SW480 (cell line): ENCODE data around the gene SKIL.
"Not testable (repeated sequence)": the region's sequence is repeated elsewhere in the genome, so short reads cannot be mapped to it uniquely, and the experiment has no call there.

Experiments used
- DNase-seq: peaks from one replicate; pipeline ENCODE4 v3.0.0-alpha.2; 2016; ENCODE audit warnings: low spot score

Gene SKIL, protein sequence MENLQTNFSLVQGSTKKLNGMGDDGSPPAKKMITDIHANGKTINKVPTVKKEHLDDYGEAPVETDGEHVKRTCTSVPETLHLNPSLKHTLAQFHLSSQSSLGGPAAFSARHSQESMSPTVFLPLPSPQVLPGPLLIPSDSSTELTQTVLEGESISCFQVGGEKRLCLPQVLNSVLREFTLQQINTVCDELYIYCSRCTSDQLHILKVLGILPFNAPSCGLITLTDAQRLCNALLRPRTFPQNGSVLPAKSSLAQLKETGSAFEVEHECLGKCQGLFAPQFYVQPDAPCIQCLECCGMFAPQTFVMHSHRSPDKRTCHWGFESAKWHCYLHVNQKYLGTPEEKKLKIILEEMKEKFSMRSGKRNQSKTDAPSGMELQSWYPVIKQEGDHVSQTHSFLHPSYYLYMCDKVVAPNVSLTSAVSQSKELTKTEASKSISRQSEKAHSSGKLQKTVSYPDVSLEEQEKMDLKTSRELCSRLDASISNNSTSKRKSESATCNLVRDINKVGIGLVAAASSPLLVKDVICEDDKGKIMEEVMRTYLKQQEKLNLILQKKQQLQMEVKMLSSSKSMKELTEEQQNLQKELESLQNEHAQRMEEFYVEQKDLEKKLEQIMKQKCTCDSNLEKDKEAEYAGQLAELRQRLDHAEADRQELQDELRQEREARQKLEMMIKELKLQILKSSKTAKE

DNA sequence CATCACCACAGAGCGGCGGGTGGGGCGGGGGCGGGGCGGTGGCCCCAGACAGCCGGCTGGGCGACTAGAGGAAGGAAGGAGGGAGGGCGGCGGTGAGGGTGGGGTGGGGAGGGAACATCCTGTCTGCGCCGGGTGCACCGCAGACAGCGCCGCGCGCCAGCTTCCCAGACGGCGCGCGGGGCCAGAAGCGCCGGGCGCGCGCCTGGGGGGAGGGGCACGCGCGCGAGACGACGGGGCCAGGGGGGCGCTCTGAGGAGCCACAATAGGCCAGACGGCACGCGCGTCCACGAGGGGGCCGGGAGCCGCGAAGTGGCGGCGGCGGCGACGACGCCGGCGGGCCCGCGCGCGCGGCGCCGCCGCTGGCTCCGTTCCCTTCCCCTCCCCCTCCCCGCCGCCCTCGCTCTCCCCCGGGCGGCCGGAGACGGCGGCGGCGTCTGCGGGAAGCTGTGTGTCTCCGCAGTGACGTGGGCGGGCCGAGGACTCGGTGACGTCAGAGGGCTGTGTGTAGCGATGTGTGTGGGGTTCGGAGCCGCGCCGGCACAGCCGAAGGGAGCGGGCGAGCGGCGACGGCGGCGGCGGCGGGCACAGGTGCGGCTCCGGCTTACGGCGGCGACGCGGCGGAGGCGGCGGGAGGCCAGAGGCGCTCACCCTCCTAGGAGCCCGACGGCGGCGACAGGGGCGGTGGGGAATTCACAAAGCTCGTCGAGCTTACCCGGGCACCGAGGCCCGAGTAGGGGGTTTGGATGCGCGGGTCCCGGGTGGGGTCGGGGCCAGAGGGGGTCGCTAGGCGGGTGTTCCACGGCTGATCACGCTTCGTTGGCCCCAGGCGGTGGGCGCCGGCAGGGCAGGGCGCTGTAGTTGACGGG, at the start of gene SKIL:
SKIL (plus strand) TSS at position 540 of the 866 bp plus-strand sequence. CDS start 2,617 bp downstream, outside the sequence.
- DNase-seq: peak; percentile 97

DNA sequence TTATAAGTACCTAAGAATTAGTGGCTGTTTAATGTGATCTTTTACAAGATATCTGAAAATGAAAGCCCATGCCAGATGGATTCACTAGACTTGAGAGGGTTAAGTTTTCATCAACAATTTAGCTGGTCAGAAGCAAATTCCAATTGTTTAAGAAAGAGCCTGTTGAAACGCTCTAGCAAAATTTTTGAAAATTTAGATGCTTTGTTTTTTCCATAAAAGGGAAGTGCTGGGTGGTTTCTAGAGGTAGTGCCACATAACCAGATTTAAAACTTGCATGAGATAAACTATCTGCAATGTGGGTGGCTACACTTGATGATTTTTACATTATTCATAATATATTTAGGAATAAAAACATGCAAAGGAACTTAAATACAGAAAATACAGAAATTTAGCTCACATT, 48.5 kb upstream of the SKIL start:
- no peak for DNase-seq

DNA sequence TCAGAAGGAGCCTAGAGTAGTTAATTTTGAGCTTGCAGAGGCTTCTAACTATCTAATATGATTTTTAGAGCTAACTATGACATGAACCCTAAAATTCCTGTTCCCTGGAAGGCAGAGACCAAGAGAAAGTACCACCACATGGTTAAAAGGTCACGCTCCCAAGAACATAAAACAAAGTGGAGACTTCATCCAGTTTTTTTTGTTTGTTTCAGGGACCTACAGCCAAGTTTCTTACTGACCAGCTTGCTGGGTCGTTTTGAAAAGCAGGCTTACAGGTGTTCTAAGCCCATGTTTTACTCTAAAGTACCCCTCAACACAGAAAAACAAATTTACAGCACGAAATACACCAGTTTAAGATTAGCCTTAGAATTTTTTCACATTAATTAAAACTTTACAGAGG, 39.6 kb upstream of the SKIL start:
- DNase-seq: no peak

DNA sequence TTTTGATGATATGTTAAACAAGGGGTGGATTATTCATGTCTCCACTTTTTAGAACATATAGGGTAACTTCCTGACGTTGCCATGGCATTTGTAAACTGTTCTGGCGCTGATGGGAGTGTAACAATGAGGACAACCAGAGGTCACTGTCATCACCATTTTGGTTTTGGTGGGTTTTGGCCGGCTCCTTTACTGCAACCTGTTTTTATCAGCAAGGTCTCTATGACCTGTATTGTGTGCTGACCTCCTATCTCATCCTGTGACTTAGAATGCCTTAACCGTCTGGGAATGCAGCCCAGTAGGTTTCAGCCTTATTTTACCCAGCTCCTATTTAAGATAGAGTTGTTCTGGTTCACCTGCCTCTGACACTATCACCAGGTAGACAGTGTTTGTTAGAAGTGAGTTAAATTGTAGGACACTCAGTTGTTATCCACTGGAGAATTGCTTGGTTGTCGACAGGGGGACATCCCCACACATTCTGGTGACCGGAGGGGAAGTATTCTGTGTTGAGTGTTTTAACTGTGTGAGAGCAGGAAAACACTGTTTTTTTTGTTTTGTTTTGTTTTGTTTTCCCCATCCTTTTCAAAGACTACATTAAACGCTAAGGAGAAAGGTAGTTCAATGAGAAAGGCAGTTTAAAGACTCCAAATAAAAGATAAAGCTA, 36.9 kb upstream of the SKIL start:
- no peak for DNase-seq

DNA sequence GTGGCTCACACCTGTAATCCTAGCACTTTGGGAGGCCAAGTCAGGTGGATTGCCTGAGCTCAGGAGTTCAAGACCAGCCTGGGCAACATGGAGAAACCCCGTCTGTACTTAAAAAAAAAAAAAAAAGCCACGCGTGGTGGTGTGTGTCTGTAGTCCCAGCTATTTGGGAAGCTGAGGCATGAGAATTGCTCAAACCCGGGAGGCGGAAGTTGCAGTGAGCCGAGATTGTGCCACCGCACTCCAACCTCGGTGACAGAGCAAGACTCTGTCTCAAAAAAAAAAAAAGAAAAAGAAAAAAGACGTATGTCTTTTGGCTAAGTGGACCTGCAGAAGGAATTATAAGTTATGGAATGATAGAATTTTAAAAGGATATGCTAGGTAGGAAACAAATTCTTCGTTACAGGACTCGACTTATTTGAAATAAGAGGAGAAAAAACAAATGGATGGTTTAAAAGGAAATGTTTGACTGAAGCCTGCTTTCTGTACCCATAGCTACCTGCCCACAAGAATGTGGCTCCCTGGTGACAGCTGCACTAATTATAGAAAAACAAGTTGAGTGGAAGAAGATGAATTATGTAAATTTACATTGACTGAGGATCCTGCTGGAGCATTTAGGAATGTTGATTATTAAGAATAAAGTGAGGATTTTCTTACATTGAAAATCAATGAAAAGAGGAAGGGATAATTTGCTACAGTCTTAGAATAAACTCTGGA, 36.0 kb upstream of the SKIL start:
- DNase-seq: peak; percentile 64

DNA sequence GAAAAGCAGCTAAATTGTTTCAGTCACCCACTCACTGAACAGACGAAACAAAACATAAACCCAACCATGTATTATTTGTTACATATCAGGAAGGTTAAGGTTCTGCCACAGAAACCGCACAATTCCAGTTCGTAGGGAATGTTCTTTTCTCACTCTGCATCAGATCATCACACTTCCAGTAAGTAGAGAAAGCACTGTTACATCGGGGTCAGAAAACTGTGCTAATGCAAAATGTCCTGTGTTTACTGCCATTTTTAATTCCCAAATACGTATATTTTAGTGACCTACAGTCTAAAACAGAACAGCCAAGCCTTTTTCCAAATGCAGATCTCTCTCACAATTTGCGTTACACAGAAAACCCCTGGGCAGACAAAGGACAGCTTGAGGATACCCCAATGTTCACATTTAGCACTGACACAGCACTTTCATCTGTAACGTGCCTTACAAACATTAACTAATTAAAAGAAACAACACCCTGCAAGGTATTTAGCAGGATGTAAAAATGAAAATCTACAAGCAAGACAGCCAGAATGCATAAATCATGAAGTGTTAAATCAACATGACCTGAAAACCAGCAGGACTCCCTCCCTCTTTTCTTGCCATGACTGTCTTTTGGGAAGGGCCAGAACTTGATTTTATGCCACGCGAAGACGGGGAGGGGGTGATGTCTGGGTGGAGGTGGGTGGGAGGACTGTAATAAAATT, 34.8 kb upstream of the SKIL start:
- DNase-seq: peak; percentile 27

DNA sequence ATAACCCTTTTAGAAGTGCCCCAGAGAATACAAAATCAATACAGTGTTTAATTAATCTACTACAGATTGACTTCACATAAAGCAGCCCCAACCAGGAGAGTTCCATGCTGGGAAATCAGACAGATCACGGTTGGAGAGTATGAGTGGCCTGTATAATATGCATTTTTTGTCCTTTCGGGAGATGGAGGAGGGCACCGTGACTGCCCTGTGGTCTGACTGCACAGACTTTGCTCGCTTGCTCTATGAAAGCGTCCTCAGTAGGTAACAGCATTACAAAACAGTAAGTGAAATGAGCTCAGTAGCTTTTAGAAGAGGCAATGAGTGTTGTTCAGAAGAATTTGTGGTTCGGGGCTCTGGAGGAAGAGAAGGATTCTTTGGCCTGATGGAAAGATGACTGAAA, 34.2 kb upstream of the SKIL start:
- no peak for DNase-seq

DNA sequence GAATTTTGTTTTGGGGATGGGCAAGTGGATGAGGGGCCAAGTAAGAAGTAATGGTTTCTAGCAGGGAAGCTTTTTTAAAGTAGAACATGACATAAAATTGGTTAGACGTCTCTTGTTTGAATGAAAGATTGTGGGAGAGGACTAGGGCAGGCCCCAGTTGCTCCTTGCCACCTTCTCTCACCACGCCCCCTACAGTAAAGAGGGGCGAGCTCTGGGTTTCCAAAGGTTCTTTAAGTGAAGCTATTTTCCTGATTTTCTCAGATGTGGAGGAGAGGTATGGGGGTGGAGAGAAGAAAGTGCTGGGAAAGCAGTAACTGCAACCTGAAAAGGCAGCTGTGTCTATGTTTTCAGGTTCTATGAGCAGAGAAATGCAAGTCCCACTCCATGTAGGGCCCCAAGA, 32.6 kb upstream of the SKIL start:
- no peak for DNase-seq

DNA sequence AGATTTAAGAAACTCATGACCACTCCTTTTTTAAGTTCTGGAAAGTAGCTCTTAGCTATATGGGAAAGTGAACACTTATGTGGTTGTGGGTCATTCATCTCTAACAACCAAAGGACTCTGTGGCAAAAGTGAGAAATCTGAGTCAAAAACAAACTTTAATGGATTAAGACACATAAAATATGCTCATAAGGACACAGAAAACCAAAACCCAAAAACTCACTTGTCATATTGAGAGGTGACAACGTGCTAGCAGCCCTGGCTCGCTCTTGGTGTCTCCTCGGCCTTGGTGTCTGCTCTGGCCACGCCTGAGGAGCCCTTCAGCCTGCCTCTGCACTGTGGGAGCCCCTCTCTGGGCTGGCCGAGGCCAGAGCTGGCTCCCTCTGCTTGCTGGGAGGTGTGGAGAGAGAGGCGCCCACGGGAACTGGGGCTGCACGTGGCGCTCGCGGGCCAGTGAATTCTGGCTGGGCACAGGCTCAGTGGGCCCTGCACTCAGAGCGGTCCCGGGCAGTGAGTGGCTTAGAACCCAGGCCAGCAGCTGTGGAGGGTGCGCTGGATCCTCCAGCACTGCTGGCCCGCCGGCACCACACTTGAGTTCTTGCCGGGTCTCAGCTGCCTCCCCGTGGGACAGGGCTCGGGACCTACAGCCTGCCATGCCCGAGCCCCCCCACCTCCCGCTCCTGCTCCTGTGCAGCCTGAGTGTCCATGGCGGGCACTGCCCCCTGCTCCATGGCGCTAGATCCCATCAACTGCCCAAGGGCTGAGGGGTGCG, 30.3 kb upstream of the SKIL start:
- no peak for DNase-seq

DNA sequence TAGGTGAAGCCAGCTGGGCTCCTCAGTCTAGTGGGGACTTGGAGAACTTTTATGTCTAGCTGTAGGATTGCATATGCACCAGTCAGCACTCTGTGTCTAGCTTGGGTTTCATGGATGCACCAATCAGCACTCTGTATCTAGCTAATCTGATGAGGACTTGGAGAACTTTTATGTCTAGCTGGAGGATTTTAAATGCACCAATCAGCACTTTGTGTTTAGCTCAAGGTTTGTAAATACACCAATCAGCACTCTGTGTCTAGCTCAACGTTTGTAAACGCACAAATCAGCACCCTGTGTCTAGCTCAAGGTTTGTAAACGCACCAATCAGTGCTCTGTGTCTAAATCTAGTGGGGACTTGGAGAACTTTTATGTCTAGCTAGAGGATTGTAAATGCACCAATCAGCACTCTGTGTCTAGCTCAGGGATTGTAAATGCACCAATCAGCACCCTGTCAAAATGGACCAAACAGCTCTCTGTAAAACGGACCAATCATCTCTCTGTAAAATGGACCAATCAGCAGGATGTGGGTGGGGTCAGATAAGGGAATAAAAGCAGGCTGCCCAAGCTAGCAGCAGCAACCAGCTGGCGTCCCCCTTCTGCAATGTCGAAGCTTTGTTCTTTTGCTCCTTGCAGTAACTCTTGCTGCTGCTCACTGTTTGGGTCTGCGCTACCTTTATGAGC, 29.5 kb upstream of the SKIL start:
- not testable (repeated sequence) for DNase-seq

DNA sequence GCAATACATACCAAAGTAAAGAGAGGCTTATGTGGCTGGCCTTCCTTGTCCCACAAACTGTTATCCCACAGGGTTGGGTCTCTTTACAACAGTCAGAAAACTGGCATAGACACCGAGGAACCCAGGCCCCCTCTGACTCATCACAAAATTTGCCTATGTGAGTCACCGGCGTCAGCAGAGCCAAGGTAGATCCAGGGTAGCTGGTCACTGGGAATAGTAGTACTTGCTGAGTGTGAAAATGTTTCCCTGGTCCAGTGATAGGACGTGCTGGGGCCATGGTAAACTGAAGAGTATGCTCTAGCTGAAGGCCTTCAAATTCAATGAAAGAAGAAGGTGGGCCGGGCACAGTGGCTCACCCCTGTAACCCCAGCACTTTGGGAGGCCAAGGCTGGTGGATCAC, 27.1 kb upstream of the SKIL start:
- peak; percentile 82 for DNase-seq

DNA sequence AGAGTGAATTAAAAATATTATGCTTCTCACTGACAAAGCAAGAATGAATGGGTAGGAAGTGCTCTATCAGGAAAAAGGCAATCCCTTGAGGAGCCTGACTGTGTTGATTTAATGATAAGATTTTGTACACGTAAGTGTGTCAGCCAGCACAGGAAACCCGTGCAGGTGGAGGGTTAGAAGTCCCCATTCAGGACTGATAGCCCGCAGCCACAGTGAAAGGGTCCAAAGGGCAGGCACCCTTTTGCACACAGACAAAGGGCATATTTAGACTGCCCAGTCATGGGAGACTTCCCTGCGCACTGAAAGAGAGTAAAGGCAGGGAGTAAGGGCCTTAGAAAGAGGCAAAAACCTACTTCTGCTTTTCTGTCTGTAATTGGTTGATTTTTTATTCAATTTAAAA, 26.4 kb upstream of the SKIL start:
- peak; percentile 58 for DNase-seq

DNA sequence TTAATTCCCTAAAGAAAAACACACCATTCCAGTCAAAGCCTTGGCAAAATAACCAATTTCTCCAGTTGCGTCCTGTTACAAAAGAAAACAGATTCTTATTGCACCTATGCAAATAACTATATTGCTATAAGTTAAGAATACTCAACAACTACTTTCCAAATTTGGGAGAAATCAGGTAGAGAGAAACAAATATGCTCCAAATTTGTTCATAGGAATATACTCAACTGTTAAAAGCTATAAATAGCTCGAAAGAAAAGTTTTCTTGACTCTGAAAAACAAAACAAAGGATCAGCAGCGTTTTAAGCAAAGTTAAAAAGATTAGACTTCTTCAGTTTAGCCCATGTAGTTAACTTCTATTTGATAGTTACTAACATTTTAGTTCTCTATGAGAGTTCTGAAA, 20.1 kb upstream of the SKIL start:
- DNase-seq: no peak

DNA sequence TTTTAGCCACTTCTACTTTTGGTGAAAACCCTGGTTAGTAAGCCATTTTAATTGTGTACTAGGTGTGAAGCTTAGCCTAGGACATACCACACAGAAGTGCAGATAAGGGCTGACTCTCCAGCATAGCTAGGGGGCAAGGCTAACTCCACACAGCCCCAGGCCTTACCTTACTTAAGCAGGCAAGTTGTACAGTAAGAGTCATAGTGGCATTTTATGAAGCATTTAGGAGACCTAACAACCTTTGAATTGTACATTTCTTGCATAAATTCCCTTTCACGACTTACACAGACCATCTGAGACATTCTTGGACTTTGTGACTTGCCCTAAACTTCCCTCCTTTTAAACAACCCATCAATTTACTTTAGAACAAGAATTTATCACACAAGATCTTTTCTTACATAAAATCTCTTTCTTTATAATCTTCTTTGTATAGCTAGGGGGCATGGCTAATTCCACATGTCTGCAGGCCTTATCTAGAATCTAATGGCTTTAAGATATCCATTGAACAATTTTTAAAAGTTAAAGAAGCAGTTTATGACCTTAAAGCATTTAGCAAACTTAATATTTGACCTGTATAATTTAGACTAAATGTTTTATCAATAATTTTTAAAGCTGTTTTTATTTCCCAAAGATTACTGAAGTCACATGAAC, 18.7 kb upstream of the SKIL start:
- no peak for DNase-seq

DNA sequence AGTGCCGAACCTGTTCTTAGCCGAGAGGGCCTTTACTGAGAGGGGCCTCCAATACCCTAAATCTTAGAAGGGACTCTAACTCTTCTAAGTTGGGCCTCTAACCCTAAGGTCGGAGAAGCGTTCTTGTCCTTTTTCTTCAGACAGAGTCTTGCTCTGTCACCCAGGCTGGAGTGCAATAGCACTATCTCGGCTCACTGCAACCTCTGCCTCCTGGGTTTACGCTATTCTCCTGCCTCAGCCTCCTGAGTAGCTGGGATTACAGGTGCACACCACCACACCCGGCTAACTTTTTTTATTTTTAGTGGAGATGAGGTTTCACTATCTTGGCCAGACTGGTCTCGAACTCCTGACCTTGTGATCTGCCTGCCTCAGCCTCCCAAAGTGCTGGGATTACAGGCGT, 15.2 kb upstream of the SKIL start:
- DNase-seq: not testable (repeated sequence)

DNA sequence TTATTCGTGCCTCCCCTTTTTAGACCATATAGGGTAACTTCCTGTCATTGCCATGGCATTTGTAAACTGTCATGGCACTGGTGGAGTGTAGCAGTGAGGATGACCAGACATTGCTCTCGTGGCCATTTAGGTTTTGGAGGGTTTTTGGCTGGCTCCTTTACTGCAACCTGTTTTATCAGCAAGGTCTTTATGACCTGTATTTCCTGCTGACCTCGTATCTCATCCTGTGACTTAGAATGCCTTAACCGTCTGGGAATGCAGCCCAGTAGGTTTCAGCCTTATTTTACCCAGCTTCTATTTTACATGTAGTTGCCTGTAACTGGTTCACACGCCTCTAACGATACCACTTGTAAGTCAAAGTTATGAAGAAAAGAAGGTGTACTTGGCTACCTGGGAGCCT, 13.7 kb upstream of the SKIL start:
- DNase-seq: not testable (repeated sequence)

DNA sequence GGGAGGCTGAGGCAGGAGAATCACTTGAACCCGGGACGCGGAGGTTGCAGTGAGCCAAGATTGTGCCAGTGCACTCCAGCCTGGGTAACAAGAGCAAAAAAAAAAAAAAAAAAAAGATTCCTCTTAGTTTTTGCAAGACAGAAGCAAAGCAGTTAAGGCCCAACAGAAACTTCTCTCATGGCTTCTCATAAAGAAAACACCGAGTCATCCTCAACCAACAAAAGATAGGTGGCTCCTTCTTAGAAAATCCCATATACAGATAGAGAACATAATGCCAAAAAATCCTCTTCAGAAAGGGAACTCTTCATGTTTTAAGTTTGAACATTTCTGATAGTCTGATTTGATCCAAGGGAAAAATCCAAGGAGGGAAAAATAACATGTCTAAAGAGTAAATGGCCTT, 12.5 kb upstream of the SKIL start:
- no peak for DNase-seq

DNA sequence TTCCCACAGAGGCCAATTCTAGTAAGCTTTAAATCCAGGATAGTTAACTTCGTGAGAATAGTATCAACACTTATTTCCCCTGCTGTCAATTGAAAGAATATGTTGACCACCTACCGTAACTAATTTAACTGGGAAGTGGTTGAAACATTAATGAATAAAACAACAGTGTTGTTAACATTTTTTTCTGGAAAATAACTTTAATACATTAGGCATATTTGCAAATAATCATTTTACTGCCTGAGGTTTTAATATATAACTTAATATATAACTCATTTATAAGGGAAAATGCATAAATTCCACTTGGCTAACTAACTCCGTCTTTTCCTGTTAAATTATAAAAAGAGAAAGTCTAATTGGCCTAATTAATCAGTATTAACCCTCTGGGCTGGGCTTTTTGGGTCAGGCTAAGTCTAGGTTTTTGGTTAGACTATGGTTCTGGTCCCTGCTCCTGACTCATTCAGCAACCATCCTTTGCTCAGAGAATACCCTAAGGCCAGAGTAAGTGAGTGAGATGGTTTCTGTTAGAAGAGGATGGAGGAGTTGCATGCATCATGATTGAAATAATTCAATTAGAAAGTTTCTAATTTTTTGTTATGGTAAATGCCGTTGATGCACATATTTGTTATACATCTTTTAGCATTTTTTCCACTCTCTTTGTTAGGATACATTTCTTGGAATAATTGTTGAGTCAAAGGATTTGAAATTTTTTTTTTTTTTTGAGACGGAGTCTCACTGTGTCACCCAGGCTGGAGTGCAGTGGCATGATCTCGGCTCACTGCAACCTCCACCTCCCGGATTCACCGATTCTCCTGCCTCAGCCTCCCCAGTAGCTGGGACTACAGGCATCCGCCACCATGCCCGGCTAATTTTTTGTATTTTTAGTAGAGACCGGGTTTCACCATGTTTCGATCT, 10.8 kb upstream of the SKIL start:
- no peak for DNase-seq
